Natural killer cell (primary cell): Measurements from ENCODE around the gene TREH. TPM values are rescaled to one million over a fixed set of nuclear protein-coding genes. Genes with fewer than 3 reads are reported as not detected.
A peak's percentile ranks its signal among the peaks of the same experiment; 100 is the strongest.

Source experiments
- ATAC-seq, 3 donors: fragments of 150-1000 bp in 2 of 3; fragments of 200-7000 bp in 1 of 3; cut with Tn5 transposase; 1 replicate in 1 of 3; 2 replicates in 2 of 3; pipeline ENCODE4 v1.10.0; 2021; ENCODE audit warnings: mild to moderate bottlenecking in 2 of 3, moderate library complexity in 2 of 3
- DNase-seq, 2 donors: peaks; one replicate each; pipeline versions ENCODE4 v3.0.0 to v3.0.0-alpha.2; 2013 to 2021; ENCODE audit warnings: mixed read lengths in 1 of 2
- H3K27ac ChIP-seq: one replicate; pipeline ENCODE4 v1.5.1; 2013; ENCODE audit warnings: mild to moderate bottlenecking, low read length
- H3K27me3 ChIP-seq: one replicate; pipeline ENCODE4 v1.6.1; 2013; ENCODE audit warnings: low read length; ENCODE audit not compliant: control insufficient read depth, insufficient read depth
- H3K36me3 ChIP-seq: one replicate; pipeline ENCODE4 v1.6.1; 2013; ENCODE audit warnings: low read length; ENCODE audit not compliant: control insufficient read depth, insufficient read depth
- H3K4me1 ChIP-seq: one replicate; pipeline ENCODE4 v1.6.1; 2013; ENCODE audit warnings: low read length; ENCODE audit not compliant: control insufficient read depth, insufficient read depth
- H3K4me3 ChIP-seq: one replicate; pipeline ENCODE4 v1.5.1; 2013; ENCODE audit warnings: low read length
- H3K9me3 ChIP-seq: one replicate; pipeline ENCODE4 v1.6.1; 2013; ENCODE audit warnings: low read length; ENCODE audit not compliant: control insufficient read depth, insufficient read depth
- H3K27ac Mint-ChIP-seq, 2 donors: one replicate each; pipeline ENCODE4 v1.8.0; 2022; ENCODE audit warnings: mild to moderate bottlenecking in 2 of 2, mixed read lengths in 2 of 2, moderate library complexity in 1 of 2
- H3K27me3 Mint-ChIP-seq, 2 donors: one replicate each; pipeline ENCODE4 v1.8.0; 2022; ENCODE audit warnings: low read depth in 2 of 2, mixed read lengths in 2 of 2
- H3K36me3 Mint-ChIP-seq: one replicate; pipeline ENCODE4 v1.8.0; 2022; ENCODE audit warnings: mixed read lengths
- H3K4me1 Mint-ChIP-seq, 2 donors: one replicate each; pipeline ENCODE4 v1.8.0; 2022; ENCODE audit warnings: mixed read lengths in 2 of 2
- H3K4me3 Mint-ChIP-seq: one replicate; pipeline ENCODE4 v1.8.0; 2022; ENCODE audit warnings: mild to moderate bottlenecking, moderate library complexity, mixed read lengths
- H3K9me3 Mint-ChIP-seq, 2 donors: one replicate each; pipeline ENCODE4 v1.8.0; 2022; ENCODE audit warnings: mixed read lengths in 2 of 2
- CTCF ChIP-seq: fragments of 200-600 bp; IDR thresholded peaks from one replicate; pipeline ENCODE4 v1.8.0; 2022; ENCODE audit warnings: antibody characterized with exemption
- WGBS: methylation state at CpG from one replicate; pipeline ENCODE4 v1.1.7; 2013; ENCODE audit warnings: missing lambda C conversion rate; ENCODE audit not compliant: insufficient coverage; 5-methylcytosine and 5-hydroxymethylcytosine counted together
- intact Hi-C: fragments of 100-400 bp; cut with micrococcal nuclease; formaldehyde crosslinking; loops from one replicate; pipeline ENCODE4 v1.14.2; 2022
- total RNA-seq, 4 donors: library from RNA; stranded (reverse); fragments of 120-200 nt in 1 of 4; gene quantifications; one replicate each; pipeline versions ENCODE4 v1.2.3 to v1.2.4, GENCODE V29; 2013 to 2022

The TREH gene
- total RNA-seq, 3 donors from 2014 or later (not counting 1 experiment from before 2014, with no cell fraction given), result not detected

GRCh38 chr11:118705791-118706545, 26.5 kb upstream of the TREH start:
- Mint-ChIP-seq H3K27me3 (peaks cover 0 to 2% of the 10 kb centered on the region in 2 donors), H3K9me3 (no peaks in the 10 kb centered on the region), H3K4me3 (peak overlapping the region; percentile 25), H3K36me3 (no peaks in the 10 kb centered on the region), H3K4me1 (peaks cover 12 to 21% of the 10 kb centered on the region in 2 donors), H3K27ac (peak overlapping the region; percentile 64 to 86)
- no peaks in the 10 kb centered on the region for H3K9me3 ChIP-seq
- no peak overlapping the region for H3K27ac ChIP-seq
- TF ChIP-seq CTCF, result no peak
- H3K27me3 ChIP-seq, result no peaks in the 10 kb centered on the region
- no peak for ATAC-seq
- H3K36me3 ChIP-seq, result no peaks in the 10 kb centered on the region
- intact Hi-C loops, result loop anchor here (2.0 kb wide), 1 partner anchor 17 kb away; no protein-coding TSS in a partner anchor
- no peak overlapping the region for H3K4me3 ChIP-seq
- peak in 1 of 2 donors; percentile 35 for DNase-seq
- 60% methylated on average over 12 of the region's 12 CpGs for WGBS
- peaks cover 28% of the 10 kb centered on the region for H3K4me1 ChIP-seq

- Histone ChIP-seq H3K27ac (no peak overlapping the region), H3K4me1 (peaks cover 35% of the 10 kb centered on the region), H3K27me3 (no peaks in the 10 kb centered on the region), H3K9me3 (no peaks in the 10 kb centered on the region), H3K4me3 (no peak overlapping the region), H3K36me3 (no peaks in the 10 kb centered on the region)
- Mint-ChIP-seq H3K4me1 (peaks cover 16 to 25% of the 10 kb centered on the region in 2 donors), H3K4me3 (peak overlapping the region; percentile 49), H3K27ac (peak overlapping the region; percentile 64 to 86), H3K27me3 (peaks cover 0 to 2% of the 10 kb centered on the region in 2 donors), H3K36me3 (no peaks in the 10 kb centered on the region), H3K9me3 (no peaks in the 10 kb centered on the region)
- TF ChIP-seq CTCF, result no peak
- intact Hi-C loops, result loop anchor here (2.0 kb wide), 1 partner anchor 16 kb away; no protein-coding TSS in a partner anchor
- DNase-seq, result peak; percentile 37 to 78
- 25% methylated on average over 15 of the region's 15 CpGs for WGBS
- ATAC-seq, result peak; percentile 55 to 76 (median 60)
Observed at GRCh38 chr11:118705111-118705741, 25.8 kb upstream of the TREH start.

DNA sequence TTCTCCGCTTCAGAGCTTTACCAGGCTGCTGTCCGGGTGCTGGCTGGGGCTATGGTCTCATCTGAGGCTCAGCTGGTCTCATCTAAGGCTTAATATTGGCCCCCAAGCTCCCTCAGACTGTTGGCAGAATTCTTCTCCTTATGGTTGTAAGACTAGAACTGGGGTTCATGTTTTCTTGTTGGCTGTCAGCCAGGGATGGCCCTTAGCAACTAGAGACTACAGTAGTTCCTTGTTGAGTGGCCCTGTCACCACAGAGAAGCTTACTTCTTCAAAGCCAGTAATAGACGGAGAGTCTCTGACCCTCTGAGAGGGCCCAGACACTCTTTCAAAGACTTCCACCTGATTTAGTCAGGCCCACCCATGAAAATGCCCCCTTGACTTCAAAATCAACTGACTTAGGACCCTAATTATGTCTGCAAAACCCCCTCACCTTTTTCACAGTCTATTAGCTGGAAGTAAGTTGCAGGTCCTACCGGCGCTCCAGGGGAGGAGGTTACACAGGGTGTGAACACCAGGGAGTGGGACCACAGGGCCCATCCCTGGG, 24.2 kb upstream of the TREH start:
- Histone ChIP-seq H3K4me3 (no peak overlapping the region), H3K36me3 (no peaks in the 10 kb centered on the region), H3K9me3 (no peaks in the 10 kb centered on the region), H3K27me3 (no peaks in the 10 kb centered on the region), H3K4me1 (peaks cover 50% of the 10 kb centered on the region), H3K27ac (no peak overlapping the region)
- no peaks in the 10 kb centered on the region for H3K36me3 Mint-ChIP-seq
- DNase-seq (peak in 1 of 2 donors; percentile 32), ATAC-seq (no peak)
- intact Hi-C loops, result loop anchor here (2.0 kb wide), 1 partner anchor 15 kb away; no protein-coding TSS in a partner anchor
- H3K9me3 Mint-ChIP-seq, result no peaks in the 10 kb centered on the region
- H3K27ac Mint-ChIP-seq, result no peak overlapping the region
- 97% methylated on average over 5 of the region's 5 CpGs for WGBS
- H3K27me3 Mint-ChIP-seq, result peaks cover 0 to 2% of the 10 kb centered on the region in 2 donors
- peaks cover 29 to 38% of the 10 kb centered on the region in 2 donors for H3K4me1 Mint-ChIP-seq
- H3K4me3 Mint-ChIP-seq, result no peak overlapping the region
- TF ChIP-seq CTCF, result no peak
